Gastrocnemius medialis (tissue), 4 donors: ENCODE measurements around the gene FOXJ2.

Experiments
- CTCF ChIP-seq, 5 experiments: fragments of 450-650 bp in 3 of 5; fragments of 200-600 bp in 2 of 5; sonication (generic) in 2 of 5; IDR thresholded peaks in 4 of 5; conservative IDR thresholded peaks in 1 of 5; 1 replicate in 4 of 5; 2 replicates in 1 of 5; pipeline ENCODE4 v1.5.1; 2016 to 2019; ENCODE audit warnings: antibody characterized with exemption in 5 of 5, mild to moderate bottlenecking in 3 of 5, moderate library complexity in 3 of 5
- POLR2A ChIP-seq, 2 donors: fragments of 450-650 bp; IDR thresholded peaks; one replicate each; pipeline ENCODE4 v1.6.1; 2017; ENCODE audit warnings: antibody characterized with exemption in 2 of 2, mild to moderate bottlenecking in 2 of 2, moderate library complexity in 2 of 2

- TF ChIP-seq CTCF (IDR thresholded peaks at IDR 0.05 in 4 of 5, conservative IDR thresholded peaks at IDR 0.05 in 1 of 5) (no peak), POLR2A (IDR thresholded peaks at IDR 0.05) (no peak)
These were observed 66.7 kb downstream of the FOXJ2 start for GRCh38 chr12:8099235-8099634.
